AG09319 (cell line): ENCODE measurements around the gene C4B.

Source experiments
- DNase-seq: peaks from one replicate; pipeline ENCODE4 v3.0.0-alpha.2; 2010; ENCODE audit warnings: low read depth; ENCODE audit errors: extremely low read depth
- TF ChIP-seq, protein P1 (sequence below): IDR thresholded peaks from 2 replicates; pipeline ENCODE4 v1.5.1; 2011; ENCODE audit warnings: low read depth, mild to moderate bottlenecking, inconsistent platforms, low read length, moderate library complexity

C4B gene

DNA sequence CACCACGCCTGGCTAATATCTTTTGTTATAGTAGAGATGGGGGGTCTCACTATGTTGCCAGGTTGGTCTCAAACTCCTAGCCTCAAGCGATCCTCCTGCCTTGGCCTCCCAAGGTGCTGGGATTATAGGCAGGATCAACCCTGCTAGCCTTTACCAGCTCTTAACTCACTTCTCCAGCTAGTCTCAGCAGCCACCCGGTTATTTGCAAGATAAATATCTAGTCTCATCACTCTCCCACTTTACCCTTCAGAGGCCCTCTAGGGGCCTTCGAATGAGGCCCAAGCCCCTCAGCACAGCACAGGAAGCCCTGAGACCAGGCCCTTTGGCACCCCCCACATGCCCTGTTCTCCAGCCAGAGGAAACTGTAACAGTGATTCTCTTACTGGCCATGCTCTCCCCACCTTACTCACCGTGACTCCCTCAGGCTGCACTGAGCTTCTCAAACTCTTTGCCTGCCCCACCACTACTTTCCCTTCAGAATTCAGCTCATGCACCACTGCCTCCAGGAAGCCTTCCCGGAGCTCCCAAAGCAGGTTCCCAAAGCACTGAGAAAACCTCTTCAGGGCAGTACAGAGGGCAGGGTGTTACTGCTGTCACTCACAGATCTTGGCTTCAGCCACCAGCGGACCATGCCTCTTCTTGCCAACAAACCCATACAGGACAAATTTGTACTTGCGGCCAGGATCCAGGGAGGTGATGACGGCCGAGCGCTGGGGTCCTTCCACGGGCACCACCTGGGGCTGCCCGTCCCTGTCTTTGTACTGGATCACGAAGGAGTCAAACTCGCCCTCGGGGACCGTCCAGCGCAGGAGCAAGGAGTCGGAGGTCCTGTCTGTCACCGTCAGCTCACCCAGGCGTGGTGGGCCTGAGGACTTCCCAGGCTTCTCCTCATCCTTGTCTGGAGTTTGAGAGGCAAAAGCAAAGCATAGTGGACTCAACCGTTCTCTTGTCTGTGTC, 69.5 kb downstream of the C4B start:
- DNase-seq, result no peak
- TF ChIP-seq, protein P1, sequence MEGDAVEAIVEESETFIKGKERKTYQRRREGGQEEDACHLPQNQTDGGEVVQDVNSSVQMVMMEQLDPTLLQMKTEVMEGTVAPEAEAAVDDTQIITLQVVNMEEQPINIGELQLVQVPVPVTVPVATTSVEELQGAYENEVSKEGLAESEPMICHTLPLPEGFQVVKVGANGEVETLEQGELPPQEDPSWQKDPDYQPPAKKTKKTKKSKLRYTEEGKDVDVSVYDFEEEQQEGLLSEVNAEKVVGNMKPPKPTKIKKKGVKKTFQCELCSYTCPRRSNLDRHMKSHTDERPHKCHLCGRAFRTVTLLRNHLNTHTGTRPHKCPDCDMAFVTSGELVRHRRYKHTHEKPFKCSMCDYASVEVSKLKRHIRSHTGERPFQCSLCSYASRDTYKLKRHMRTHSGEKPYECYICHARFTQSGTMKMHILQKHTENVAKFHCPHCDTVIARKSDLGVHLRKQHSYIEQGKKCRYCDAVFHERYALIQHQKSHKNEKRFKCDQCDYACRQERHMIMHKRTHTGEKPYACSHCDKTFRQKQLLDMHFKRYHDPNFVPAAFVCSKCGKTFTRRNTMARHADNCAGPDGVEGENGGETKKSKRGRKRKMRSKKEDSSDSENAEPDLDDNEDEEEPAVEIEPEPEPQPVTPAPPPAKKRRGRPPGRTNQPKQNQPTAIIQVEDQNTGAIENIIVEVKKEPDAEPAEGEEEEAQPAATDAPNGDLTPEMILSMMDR, result no peak

DNA sequence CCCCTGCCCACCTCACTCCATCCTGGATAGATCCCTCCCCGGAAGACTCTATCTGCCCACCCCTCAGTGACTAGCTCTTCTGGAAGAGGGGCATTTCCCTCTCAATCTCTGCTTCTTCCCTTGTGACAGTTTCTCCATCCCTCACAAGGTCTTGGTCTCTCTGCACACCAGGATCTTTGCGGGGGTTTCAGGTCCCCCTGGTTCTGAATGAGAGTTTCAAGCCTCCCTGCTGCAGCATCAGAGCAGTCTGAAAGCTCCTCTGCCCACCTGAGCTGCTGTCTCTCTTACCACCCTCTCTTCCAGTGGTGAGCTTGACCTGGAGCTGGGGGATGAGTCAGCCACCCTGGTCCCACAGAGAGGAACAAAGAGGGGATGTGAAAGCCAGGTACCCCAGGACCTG, 70.2 kb downstream of the C4B start:
- TF ChIP-seq, protein P1, result no peak
- no peak for DNase-seq
